Heart right ventricle (tissue), 16 donors: Measurements from ENCODE around the gene GRIK2. TPM values are rescaled to one million over a fixed set of nuclear protein-coding genes. Genes with fewer than 3 reads are reported as not detected.

ENCODE experiments used
- ATAC-seq, 8 donors: fragments of 200-7000 bp; cut with Tn5 transposase; one replicate each; pipeline ENCODE4 v1.9.1; 2020; ENCODE audit warnings: mild to moderate bottlenecking in 8 of 8, moderate library complexity in 8 of 8, moderate number of reproducible peaks in 1 of 8
- DNase-seq, 2 donors: peaks; one replicate each; pipeline ENCODE4 v3.0.0-alpha.2; 2020
- H3K27ac ChIP-seq, 10 donors: fragments of 200-600 bp; sonication (generic) in 2 of 10; one replicate each; pipeline versions ENCODE4 v1.5.0 to v1.8.0; 2020 to 2022; ENCODE audit warnings: mild to moderate bottlenecking in 3 of 10
- H3K27me3 ChIP-seq, 7 donors: fragments of 200-600 bp; one replicate each; pipeline ENCODE4 v1.8.0; 2021 to 2022; ENCODE audit warnings: mild to moderate bottlenecking in 2 of 7
- H3K36me3 ChIP-seq, 9 donors: fragments of 200-600 bp; sonication (generic) in 1 of 9; one replicate each; pipeline versions ENCODE4 v1.5.0 to v1.8.0; 2020 to 2022; ENCODE audit warnings: mild to moderate bottlenecking in 2 of 9
- H3K4me1 ChIP-seq, 9 donors: fragments of 200-600 bp; sonication (generic) in 1 of 9; one replicate each; pipeline versions ENCODE4 v1.5.0 to v1.8.0; 2020 to 2022; ENCODE audit warnings: mild to moderate bottlenecking in 4 of 9
- H3K4me3 ChIP-seq, 10 donors: fragments of 200-600 bp; sonication (generic) in 2 of 10; one replicate each; pipeline versions ENCODE4 v1.5.0 to v1.8.0; 2020 to 2022; ENCODE audit warnings: mild to moderate bottlenecking in 7 of 10, moderate library complexity in 2 of 10
- H3K9me3 ChIP-seq, 11 donors: fragments of 200-600 bp in 10 of 11; sonication (generic) in 2 of 11; one replicate each; pipeline versions ENCODE4 v1.5.0 to v1.8.0; 2013 to 2022; ENCODE audit warnings: mild to moderate bottlenecking in 2 of 11, control low read depth in 1 of 11, moderate library complexity in 1 of 11
- CTCF ChIP-seq, 9 donors: fragments of 200-600 bp; sonication (generic) in 2 of 9; IDR thresholded peaks; one replicate each; pipeline versions ENCODE4 v1.5.0 to v1.8.0; 2021 to 2022; ENCODE audit warnings: antibody characterized with exemption in 9 of 9, mild to moderate bottlenecking in 5 of 9, moderate library complexity in 1 of 9
- WGBS, 2 donors: extraction: QIAGEN DNeasy Blood & Tissue Kit; methylation state at CpG; one replicate each; pipeline ENCODE4 v1.1.7; 2013; ENCODE audit warnings: inconsistent platforms in 1 of 2; 5-methylcytosine and 5-hydroxymethylcytosine counted together
- intact Hi-C, 10 donors: fragments of 100-400 bp; cut with DNase I; formaldehyde crosslinking; loops; one replicate each; pipeline versions ENCODE4 v1.11.1 to v1.14.2; 2022
- polyA plus RNA-seq, 2 donors: library from polyadenylated mRNA; stranded (reverse); fragments of 200-250 nt; gene quantifications; one replicate each; pipeline ENCODE4 v1.2.3, GENCODE V29; 2013
- total RNA-seq, 10 donors: library from RNA; stranded (reverse); fragmentation: NEBNext Ultra II Directional in 3 of 10; extraction: Animal tissue kit (Norgen Biotek cat#: 25700) in 3 of 10; gene quantifications; one replicate each; pipeline versions ENCODE4 v1.2.1 to v1.2.4, GENCODE V29; 2021 to 2023
- donor health status: Arrhythmogenic right ventricular cardiomyopathy.
- donor health status: ischemic (EF 13 %, LVEDD 7.1; RV severe dilation, severe dysfunction).
- donor health status: healthy with polysubstance abuse.
- donor health status: DM: no; HTN: yes; CAD: no.
- donor health status: DM: no; HTN: no; CAD: no.
- donor health status: ischemic (EF 25% LVEDD 6.9; RV normal size, moderate dysfunction).
- donor health status: ischemic (EF 25% LVEDD 5.7; RV mildly dilated, moderate dysfunction).
- donor health status: healthy.
- donor health status: DM: yes; HTN: yes; CAD: no.
- donor health status: Ischemic cardiomyopathy.
- donor health status: ischemic (EF 35%, LVEDD 5.7; RV mildly dilated, moderate dysfunction).
- donor health status: nonischemic (EF 11% LVEDD 7.7; RV severe dilation, severe dysfunction).
- donor health status: DM: yes; HTN: yes; CAD: no.
- donor health status: PGD.
- donor health status: ischemic (EF 29% LVEDD 5.4; RV normal size, mild dysfunction).
- donor health status: nonischemic (EF 23%, LVEDD 6.1; RV moderate dilation, normal function).

GRIK2 gene
- total and polyA plus RNA-seq, 12 donors, result 0.13 to 7.0 (median 2.5) TPM

DNA sequence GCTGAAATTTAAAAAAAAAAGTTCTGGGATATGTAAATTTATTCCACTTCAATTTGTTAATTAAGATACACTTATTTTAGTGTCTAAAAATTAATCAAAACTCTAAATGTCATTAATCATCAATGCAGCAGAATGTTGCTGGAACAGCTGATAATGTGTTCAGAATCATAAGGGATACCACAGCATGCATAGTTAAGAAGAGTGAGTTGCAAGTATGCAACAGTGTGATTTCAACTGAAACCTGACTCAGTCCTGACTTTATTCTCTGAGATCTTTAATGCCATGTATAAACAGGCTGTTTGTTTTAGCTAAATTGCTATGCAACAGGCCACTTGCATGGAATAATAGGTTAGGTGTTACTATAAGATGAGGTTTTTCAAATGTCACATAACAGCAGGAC is 1.4 kb downstream of the GRIK2 start:
- no peak for TF ChIP-seq CTCF (IDR thresholded peaks at IDR 0.05)
- DNase-seq (no peak), ATAC-seq (no peak)
- H3K27ac ChIP-seq, result no peak overlapping the region
- intact Hi-C loops, result no loop called here
- H3K4me1 ChIP-seq, result peaks cover 0 to 20% (median 0%) of the 10 kb centered on the region in 9 donors
- no peaks in the 10 kb centered on the region for H3K36me3 ChIP-seq
- peaks cover 11 to 87% (median 63%) of the 10 kb centered on the region in 7 donors for H3K27me3 ChIP-seq
- H3K4me3 ChIP-seq, result no peak overlapping the region
- H3K9me3 ChIP-seq, result peaks cover 0 to 2% (median 0%) of the 10 kb centered on the region in 11 donors

DNA sequence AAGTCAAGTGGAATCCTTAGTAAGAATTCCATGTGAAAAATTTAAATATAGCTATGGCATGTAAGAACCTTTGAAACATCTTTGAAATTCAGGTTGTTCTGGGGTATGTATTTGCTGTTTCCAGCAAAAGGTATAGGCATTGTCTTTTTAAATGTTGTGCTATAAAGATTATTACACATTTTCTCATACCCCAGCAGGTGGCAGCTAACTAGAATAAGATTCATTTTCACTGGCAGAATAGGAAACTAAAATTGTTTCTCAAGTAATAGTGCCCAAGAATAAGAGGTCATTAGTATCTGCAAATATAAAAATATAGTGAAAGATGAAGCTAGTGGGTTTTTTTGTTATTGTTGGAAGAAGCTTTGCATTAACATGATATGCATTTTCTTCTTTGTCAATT is 1.8 kb downstream of the GRIK2 start:
- peak in 3 of 9 donors; percentile 7 to 26 (median 11) for TF ChIP-seq CTCF (IDR thresholded peaks at IDR 0.05)
- intact Hi-C loops, result no loop called here
- Histone ChIP-seq H3K36me3 (no peaks in the 10 kb centered on the region), H3K4me3 (no peak overlapping the region), H3K4me1 (peaks cover 0 to 20% (median 0%) of the 10 kb centered on the region in 9 donors), H3K27ac (no peak overlapping the region), H3K9me3 (peaks cover 0 to 2% (median 0%) of the 10 kb centered on the region in 11 donors), H3K27me3 (peaks cover 11 to 87% (median 68%) of the 10 kb centered on the region in 7 donors)
- DNase-seq (no peak), ATAC-seq (no peak)

- no peak for TF ChIP-seq CTCF (IDR thresholded peaks at IDR 0.05)
- H3K4me3 ChIP-seq, result no peak overlapping the region
- H3K9me3 ChIP-seq, result no peaks in the 10 kb centered on the region
- H3K27me3 ChIP-seq, result peaks cover 11 to 87% (median 75%) of the 10 kb centered on the region in 7 donors
- DNase-seq (peak; percentile 47 to 52), ATAC-seq (no peak)
- peaks cover 0 to 20% (median 0%) of the 10 kb centered on the region in 9 donors for H3K4me1 ChIP-seq
- intact Hi-C loops, result no loop called here
- 2% methylated on average over 3 of the region's 3 CpGs for WGBS, 2 donors
- H3K36me3 ChIP-seq, result no peaks in the 10 kb centered on the region
- no peak overlapping the region for H3K27ac ChIP-seq
Observed at GRCh38 chr6:101396548-101397173, 3.2 kb downstream of the GRIK2 start.

DNA sequence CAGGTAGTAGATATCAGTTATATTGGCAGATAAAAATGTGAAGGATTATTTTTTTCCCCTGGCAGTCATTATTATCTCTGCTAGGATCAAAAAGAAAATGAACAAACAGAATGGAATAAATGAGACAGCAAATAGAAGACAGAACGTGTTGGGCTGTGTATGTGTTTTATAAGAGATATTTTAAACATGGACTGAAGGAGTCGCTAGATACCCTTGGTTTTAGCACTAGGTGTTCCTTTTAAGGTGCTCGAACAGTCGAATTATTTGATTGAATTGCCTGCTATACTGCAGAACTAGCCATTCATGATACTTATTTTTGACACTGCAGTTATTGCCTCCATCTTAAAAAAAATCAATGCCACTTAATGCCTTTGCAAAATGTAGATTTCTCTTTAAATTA is 3.7 kb downstream of the GRIK2 start:
- H3K27me3 ChIP-seq, result peaks cover 8 to 87% (median 75%) of the 10 kb centered on the region in 7 donors
- H3K27ac ChIP-seq, result no peak overlapping the region
- intact Hi-C loops, result no loop called here
- 4 to 11% methylated on average over 4 of the region's 4 CpGs for WGBS, 2 donors
- peaks cover 0 to 18% (median 0%) of the 10 kb centered on the region in 9 donors for H3K4me1 ChIP-seq
- H3K4me3 ChIP-seq, result no peak overlapping the region
- ATAC-seq (no peak), DNase-seq (no peak)
- no peaks in the 10 kb centered on the region for H3K9me3 ChIP-seq
- H3K36me3 ChIP-seq, result no peaks in the 10 kb centered on the region
- no peak for TF ChIP-seq CTCF (IDR thresholded peaks at IDR 0.05)
